T-helper 2 cell treated with Interferon-gamma antibody and Interleukin-4, amounts not matched to agents 5 μg/mL and 100 μg/mL, for 36 hours (primary cell): ENCODE results near the gene GRIN2D.

ENCODE experiments used
- DNase-seq: peaks from one replicate; pipeline ENCODE4 v3.0.0; 2021; ENCODE audit warnings: low spot score
- H3K27ac Mint-ChIP-seq: one replicate; pipeline ENCODE4 v1.8.0; 2021; ENCODE audit warnings: mild to moderate bottlenecking, mixed read lengths
- H3K27me3 Mint-ChIP-seq: one replicate; pipeline ENCODE4 v1.8.0; 2021; ENCODE audit warnings: low read depth, mixed read lengths
- H3K36me3 Mint-ChIP-seq: one replicate; pipeline ENCODE4 v1.8.0; 2021; ENCODE audit warnings: low read depth, mixed read lengths
- H3K4me1 Mint-ChIP-seq: one replicate; pipeline ENCODE4 v1.8.0; 2021; ENCODE audit warnings: low read depth, mixed read lengths
- H3K4me3 Mint-ChIP-seq: one replicate; pipeline ENCODE4 v1.8.0; 2022; ENCODE audit warnings: mild to moderate bottlenecking, moderate library complexity, mixed read lengths
- H3K9me3 Mint-ChIP-seq: one replicate; pipeline ENCODE4 v1.8.0; 2021; ENCODE audit warnings: mixed read lengths

GRIN2D gene

DNA sequence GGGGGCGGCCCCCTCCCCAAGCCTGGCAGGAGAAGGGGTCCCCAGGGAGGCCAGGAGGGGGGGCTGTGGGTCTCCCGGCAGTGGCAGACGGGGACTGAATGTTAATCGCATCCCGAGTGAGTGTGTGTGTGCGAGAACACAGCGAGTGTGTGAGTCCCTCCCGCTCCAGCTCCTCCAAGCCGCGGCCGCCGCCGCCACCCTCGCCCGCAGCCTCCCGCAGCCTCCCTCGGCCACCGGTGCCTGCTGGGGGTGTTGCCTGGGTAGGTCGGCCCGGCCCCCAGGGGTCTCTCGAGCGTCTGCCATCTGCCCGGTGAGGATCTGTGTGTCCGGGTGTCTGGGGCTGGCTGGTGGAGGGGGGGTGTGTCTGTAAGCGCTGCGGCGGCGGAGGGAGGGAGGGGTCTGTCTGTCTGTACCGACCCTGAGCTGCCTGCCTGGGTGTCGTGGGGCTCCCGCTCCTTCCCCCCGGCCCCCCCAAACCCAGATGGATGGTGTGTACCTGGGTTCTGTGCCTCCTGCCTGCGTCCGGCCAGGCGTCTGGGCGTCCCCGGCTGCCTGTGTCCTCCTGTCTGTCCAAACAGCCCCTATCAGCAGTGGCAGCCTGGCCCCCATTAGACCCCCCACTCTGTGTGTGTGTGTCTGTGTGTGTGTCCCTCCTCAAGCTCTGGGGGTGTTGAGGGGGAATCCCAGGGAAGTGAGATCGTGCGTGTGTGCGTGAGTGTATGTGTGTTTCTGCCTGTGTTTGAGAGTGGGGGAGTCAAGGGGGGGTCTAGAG, at the start of gene GRIN2D:
GRIN2D (plus strand) TSS at position 110 of the 772 bp plus-strand sequence. CDS start 4,725 bp downstream, outside the sequence.
- Mint-ChIP-seq H3K27me3 (peaks cover 57% of the 10 kb centered on the region), H3K9me3 (no peaks in the 10 kb centered on the region), H3K4me3 (peak within 1 kb of the TSS; percentile 32), H3K4me1 (peaks cover 16% of the 10 kb centered on the region), H3K27ac (peak within 1 kb of the TSS; percentile 32), H3K36me3 (no peaks in the 10 kb centered on the region)
- DNase-seq, result no peak

- Mint-ChIP-seq H3K4me1 (no peaks in the 10 kb centered on the region), H3K27me3 (no peaks in the 10 kb centered on the region), H3K4me3 (no peak overlapping the region), H3K27ac (no peak overlapping the region), H3K9me3 (no peaks in the 10 kb centered on the region), H3K36me3 (peaks cover 5% of the 10 kb centered on the region)
- DNase-seq, result no peak
Observed at GRCh38 chr19:48344892-48345291, 48.6 kb upstream of the GRIN2D start.

GRCh38 chr19:48346191-48346590, 47.3 kb upstream of the GRIN2D start:
- Mint-ChIP-seq H3K9me3 (no peaks in the 10 kb centered on the region), H3K36me3 (peaks cover 5% of the 10 kb centered on the region), H3K27me3 (no peaks in the 10 kb centered on the region), H3K27ac (no peak overlapping the region), H3K4me3 (no peak overlapping the region), H3K4me1 (peaks cover 2% of the 10 kb centered on the region)
- no peak for DNase-seq

DNA sequence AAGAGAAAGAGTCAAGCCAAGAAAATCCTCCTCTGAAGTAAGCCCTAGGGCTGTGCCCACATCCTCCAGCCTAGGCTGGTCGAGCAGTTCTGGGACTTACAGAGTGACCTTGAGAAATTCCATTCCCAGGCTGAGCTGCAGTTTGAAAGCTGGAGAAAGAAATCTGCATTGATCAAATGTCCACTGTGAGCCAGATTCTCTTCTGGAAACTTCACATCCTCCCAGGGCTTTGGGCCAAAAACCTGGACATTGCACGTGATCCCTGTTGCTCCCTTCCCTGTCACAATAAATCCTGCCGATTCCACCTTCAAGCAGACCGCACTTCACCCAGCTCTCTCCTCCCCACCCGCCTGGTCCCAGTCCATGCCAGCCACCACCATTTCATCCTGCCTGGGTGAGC, 45.4 kb upstream of the GRIN2D start:
- Mint-ChIP-seq H3K9me3 (no peaks in the 10 kb centered on the region), H3K36me3 (peaks cover 3% of the 10 kb centered on the region), H3K4me1 (peaks cover 2% of the 10 kb centered on the region), H3K27me3 (no peaks in the 10 kb centered on the region), H3K4me3 (no peak overlapping the region), H3K27ac (no peak overlapping the region)
- no peak for DNase-seq

DNA sequence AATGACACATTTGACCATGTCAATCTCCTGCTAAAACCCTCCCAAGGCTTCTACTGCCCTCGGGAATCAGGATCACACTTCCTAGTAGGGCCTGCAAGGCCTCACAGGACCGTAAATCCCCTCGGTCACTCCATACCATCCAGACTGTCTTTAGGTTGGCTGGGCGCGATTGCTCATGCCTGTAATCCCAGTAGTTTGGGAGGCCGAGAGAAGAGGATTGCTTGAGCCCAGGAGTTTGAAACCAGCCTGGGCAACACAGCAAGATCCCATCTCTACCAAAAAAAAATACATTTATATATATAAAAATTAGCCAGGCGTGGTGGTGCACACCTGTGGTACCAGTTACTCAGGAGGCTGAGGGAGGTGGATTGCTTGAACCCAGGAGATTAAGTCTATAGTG, 44.7 kb upstream of the GRIN2D start:
- Mint-ChIP-seq H3K27ac (no peak overlapping the region), H3K4me1 (peaks cover 4% of the 10 kb centered on the region), H3K36me3 (peaks cover 3% of the 10 kb centered on the region), H3K27me3 (no peaks in the 10 kb centered on the region), H3K9me3 (no peaks in the 10 kb centered on the region), H3K4me3 (no peak overlapping the region)
- DNase-seq, result no peak

GRCh38 chr19:48350856-48351255, 42.6 kb upstream of the GRIN2D start:
- H3K27me3 Mint-ChIP-seq, result no peaks in the 10 kb centered on the region
- no peak for DNase-seq
- no peaks in the 10 kb centered on the region for H3K9me3 Mint-ChIP-seq
- no peak overlapping the region for H3K4me3 Mint-ChIP-seq
- no peak overlapping the region for H3K27ac Mint-ChIP-seq
- H3K36me3 Mint-ChIP-seq, result peaks cover 3% of the 10 kb centered on the region
- H3K4me1 Mint-ChIP-seq, result peaks cover 4% of the 10 kb centered on the region

GRCh38 chr19:48351341-48351752, 42.1 kb upstream of the GRIN2D start:
- Mint-ChIP-seq H3K27me3 (no peaks in the 10 kb centered on the region), H3K4me1 (peaks cover 4% of the 10 kb centered on the region), H3K27ac (no peak overlapping the region), H3K36me3 (peaks cover 3% of the 10 kb centered on the region), H3K4me3 (no peak overlapping the region), H3K9me3 (no peaks in the 10 kb centered on the region)
- peak; percentile 63 for DNase-seq

GRCh38 chr19:48353677-48354076, 39.8 kb upstream of the GRIN2D start:
- peaks cover 4% of the 10 kb centered on the region for H3K4me1 Mint-ChIP-seq
- no peak overlapping the region for H3K27ac Mint-ChIP-seq

GRCh38 chr19:48354332-48354992, 39.0 kb upstream of the GRIN2D start:
- Mint-ChIP-seq H3K9me3 (no peaks in the 10 kb centered on the region), H3K4me1 (peaks cover 4% of the 10 kb centered on the region), H3K27ac (no peak overlapping the region), H3K4me3 (no peak overlapping the region), H3K27me3 (no peaks in the 10 kb centered on the region), H3K36me3 (peaks cover 2% of the 10 kb centered on the region)
- DNase-seq, result no peak

More at GRCh38 chr19:48353677-48354076, 39.8 kb upstream of the GRIN2D start:
- H3K4me3 Mint-ChIP-seq, result no peak overlapping the region
- no peaks in the 10 kb centered on the region for H3K9me3 Mint-ChIP-seq
- no peaks in the 10 kb centered on the region for H3K27me3 Mint-ChIP-seq
- DNase-seq, result no peak
- peaks cover 2% of the 10 kb centered on the region for H3K36me3 Mint-ChIP-seq

- Mint-ChIP-seq H3K36me3 (peaks cover 2% of the 10 kb centered on the region), H3K27me3 (no peaks in the 10 kb centered on the region), H3K4me1 (peaks cover 4% of the 10 kb centered on the region), H3K9me3 (no peaks in the 10 kb centered on the region), H3K27ac (no peak overlapping the region), H3K4me3 (no peak overlapping the region)
- no peak for DNase-seq
Observed at GRCh38 chr19:48355365-48355954, 38.0 kb upstream of the GRIN2D start.

DNA sequence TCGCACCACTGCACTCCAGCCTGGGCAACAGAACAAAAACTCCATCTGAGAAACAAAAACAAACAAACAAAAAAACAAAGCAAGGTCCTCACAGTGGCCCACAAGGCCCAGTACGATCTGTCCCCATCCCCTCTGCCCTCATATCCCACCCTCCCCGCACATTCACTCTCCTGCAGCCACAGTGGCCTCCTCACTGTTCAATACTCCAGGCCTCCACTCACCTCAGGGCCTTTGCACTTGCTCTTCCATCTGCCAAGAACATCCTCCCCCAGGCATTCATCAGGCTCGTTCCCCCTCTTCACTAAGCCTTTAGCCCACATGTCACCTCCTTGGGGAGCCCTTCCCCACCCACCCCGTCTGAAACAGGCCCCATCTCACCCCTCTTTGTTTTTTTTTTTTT, 34.3 kb upstream of the GRIN2D start:
- no peak for DNase-seq
- no peak overlapping the region for H3K4me3 Mint-ChIP-seq
- H3K27ac Mint-ChIP-seq, result no peak overlapping the region
- peaks cover 14% of the 10 kb centered on the region for H3K4me1 Mint-ChIP-seq
- H3K27me3 Mint-ChIP-seq, result peaks cover 4% of the 10 kb centered on the region
- H3K9me3 Mint-ChIP-seq, result no peaks in the 10 kb centered on the region
- peaks cover 5% of the 10 kb centered on the region for H3K36me3 Mint-ChIP-seq

DNA sequence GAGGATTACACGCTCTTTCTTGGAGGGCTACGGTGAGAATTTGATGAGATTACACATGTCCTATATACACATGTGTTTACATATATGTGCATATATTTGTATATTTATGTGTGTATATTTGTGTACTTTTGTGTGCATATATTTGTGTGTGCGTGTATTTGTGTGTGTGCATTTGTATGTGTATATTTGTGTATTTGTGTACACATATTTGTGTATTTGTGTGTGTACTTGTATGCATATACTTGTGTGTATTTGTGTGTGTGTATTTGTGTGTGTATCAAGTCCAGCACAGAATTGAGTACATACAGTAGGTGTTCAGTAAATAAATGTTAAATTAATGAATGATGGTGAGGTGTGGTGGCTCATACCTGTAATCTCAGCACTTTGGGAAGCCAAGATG, 31.6 kb upstream of the GRIN2D start:
- Mint-ChIP-seq H3K36me3 (peaks cover 5% of the 10 kb centered on the region), H3K4me3 (no peak overlapping the region), H3K27ac (no peak overlapping the region), H3K4me1 (peaks cover 21% of the 10 kb centered on the region), H3K9me3 (no peaks in the 10 kb centered on the region), H3K27me3 (peaks cover 4% of the 10 kb centered on the region)
- DNase-seq, result no peak

GRCh38 chr19:48362716-48363499, 30.6 kb upstream of the GRIN2D start:
- Mint-ChIP-seq H3K4me3 (peak overlapping the region; percentile 85), H3K4me1 (peaks cover 21% of the 10 kb centered on the region), H3K9me3 (no peaks in the 10 kb centered on the region), H3K27me3 (peaks cover 4% of the 10 kb centered on the region), H3K27ac (peak overlapping the region; percentile 94), H3K36me3 (peaks cover 5% of the 10 kb centered on the region)
- DNase-seq, result peak; percentile 90

DNA sequence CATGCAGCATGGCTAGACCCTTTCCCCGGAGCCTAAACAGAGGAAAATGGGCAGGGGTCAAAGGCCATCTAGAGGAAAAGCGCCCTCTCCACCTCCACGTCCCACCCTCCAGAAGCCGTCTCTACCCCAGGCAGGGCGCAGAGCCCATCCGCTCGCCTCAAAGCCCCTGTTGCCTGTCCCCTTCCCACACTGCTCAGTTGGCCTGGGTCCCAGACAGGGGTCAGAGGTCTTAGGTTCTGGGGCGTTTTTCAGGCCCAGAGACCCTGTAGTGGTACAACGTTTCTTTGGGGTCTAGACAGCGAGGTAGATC, 30.0 kb upstream of the GRIN2D start:
- peaks cover 5% of the 10 kb centered on the region for H3K36me3 Mint-ChIP-seq
- H3K27ac Mint-ChIP-seq, result peak overlapping the region; percentile 94
- no peaks in the 10 kb centered on the region for H3K9me3 Mint-ChIP-seq
- peaks cover 4% of the 10 kb centered on the region for H3K27me3 Mint-ChIP-seq
- H3K4me1 Mint-ChIP-seq, result peaks cover 21% of the 10 kb centered on the region
- peak overlapping the region; percentile 85 for H3K4me3 Mint-ChIP-seq
- DNase-seq, result no peak
